HEK293T (cell line): ENCODE measurements around the gene BID.

Experiments used
- CTCF ChIA-PET: fragments of 350-600 bp; formaldehyde crosslinking; extraction: SDS; loops from one replicate; lab custom pipeline; 2021; ENCODE audit warnings: antibody characterized with exemption, inconsistent platforms; lab: Yijun Ruan, JAX
- POLR2A ChIA-PET: fragments of 350-600 bp; formaldehyde crosslinking; extraction: SDS; loops from one replicate; lab custom pipeline; 2020; ENCODE audit warnings: antibody characterized with exemption, inconsistent platforms; lab: Yijun Ruan, JAX
- DNase-seq: peaks from one replicate; pipeline ENCODE4 v3.0.0; 2012; ENCODE audit warnings: mixed read lengths; ENCODE audit errors: extremely low spot score
- ARNT ChIP-seq: fragments of 450-650 bp; IDR thresholded peaks from 2 replicates; pipeline ENCODE4 v1.6.1; 2017; ENCODE audit warnings: mild to moderate bottlenecking
- BHLHE40 ChIP-seq: fragments of 450-650 bp; IDR thresholded peaks from 2 replicates; pipeline ENCODE4 v1.6.1; 2016; ENCODE audit warnings: mild to moderate bottlenecking, moderate library complexity, borderline replicate concordance
- CTBP1 ChIP-seq: fragments of 450-650 bp; IDR thresholded peaks from 2 replicates; pipeline ENCODE4 v1.6.1; 2016; ENCODE audit warnings: borderline replicate concordance
- ELF4 ChIP-seq: fragments of 450-650 bp; IDR thresholded peaks from 2 replicates; pipeline ENCODE4 v1.6.1; 2017; ENCODE audit warnings: antibody characterized with exemption
- FOXA1 ChIP-seq: fragments of 450-650 bp; IDR thresholded peaks from 2 replicates; pipeline ENCODE4 v1.6.1; 2016; ENCODE audit warnings: mild to moderate bottlenecking
- FOXK2 ChIP-seq: fragments of 450-650 bp; IDR thresholded peaks from 2 replicates; pipeline ENCODE4 v1.6.1; 2016; ENCODE audit warnings: mild to moderate bottlenecking
- FOXM1 ChIP-seq: fragments of 450-650 bp; IDR thresholded peaks from 2 replicates; pipeline ENCODE4 v1.6.1; 2017; ENCODE audit warnings: mild to moderate bottlenecking, borderline replicate concordance
- HDGF ChIP-seq: fragments of 450-650 bp; IDR thresholded peaks from 2 replicates; pipeline ENCODE4 v1.6.1; 2017; ENCODE audit warnings: antibody characterized with exemption, borderline replicate concordance
- L3MBTL2 ChIP-seq: fragments of 450-650 bp; conservative IDR thresholded peaks from 2 replicates; pipeline ENCODE4 v1.6.1; 2016; ENCODE audit warnings: mild to moderate bottlenecking
- LEF1 ChIP-seq: fragments of 450-650 bp; IDR thresholded peaks from 2 replicates; pipeline ENCODE4 v1.6.1; 2017; ENCODE audit warnings: mild to moderate bottlenecking, borderline replicate concordance
- NFRKB ChIP-seq: fragments of 450-650 bp; IDR thresholded peaks from 2 replicates; pipeline ENCODE4 v1.6.1; 2016; ENCODE audit warnings: mild to moderate bottlenecking, moderate library complexity
- SP1 ChIP-seq: fragments of 450-650 bp; IDR thresholded peaks from 2 replicates; pipeline ENCODE4 v1.6.1; 2017
- SUZ12 ChIP-seq: fragments of 450-650 bp; IDR thresholded peaks from 2 replicates; pipeline ENCODE4 v1.6.1; 2016; ENCODE audit warnings: mild to moderate bottlenecking
- TARDBP ChIP-seq: fragments of 450-650 bp; IDR thresholded peaks from 2 replicates; pipeline ENCODE4 v1.6.1; 2016
- ZNF384 ChIP-seq: fragments of 450-650 bp; IDR thresholded peaks from 2 replicates; pipeline ENCODE4 v1.6.1; 2016
- TF ChIP-seq, protein P1 (sequence below): fragments of 450-650 bp; IDR thresholded peaks from 2 replicates; pipeline ENCODE4 v1.6.1; 2016

Gene BID

DNA sequence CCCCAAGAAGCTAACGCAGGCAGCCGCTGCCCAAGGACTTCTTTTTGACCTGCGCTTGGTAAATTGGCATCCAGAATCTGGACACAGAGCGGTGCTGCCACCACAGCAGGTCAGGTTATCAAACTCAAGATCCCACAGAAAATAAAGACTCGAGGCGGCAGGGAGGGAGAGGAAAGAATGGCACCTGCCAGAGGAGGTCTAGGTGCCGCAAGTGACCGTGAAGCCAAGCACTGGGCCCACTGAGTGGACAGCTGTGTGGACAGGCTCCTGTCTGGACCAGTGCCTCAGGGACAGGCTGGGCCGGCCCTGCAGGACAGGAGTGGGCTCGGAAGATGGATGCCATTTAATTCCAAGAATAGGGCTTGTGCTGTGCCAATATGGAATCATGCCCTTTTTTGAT, 27.4 kb downstream of the BID start:
- POLR2A ChIA-PET = no interaction called here

DNA sequence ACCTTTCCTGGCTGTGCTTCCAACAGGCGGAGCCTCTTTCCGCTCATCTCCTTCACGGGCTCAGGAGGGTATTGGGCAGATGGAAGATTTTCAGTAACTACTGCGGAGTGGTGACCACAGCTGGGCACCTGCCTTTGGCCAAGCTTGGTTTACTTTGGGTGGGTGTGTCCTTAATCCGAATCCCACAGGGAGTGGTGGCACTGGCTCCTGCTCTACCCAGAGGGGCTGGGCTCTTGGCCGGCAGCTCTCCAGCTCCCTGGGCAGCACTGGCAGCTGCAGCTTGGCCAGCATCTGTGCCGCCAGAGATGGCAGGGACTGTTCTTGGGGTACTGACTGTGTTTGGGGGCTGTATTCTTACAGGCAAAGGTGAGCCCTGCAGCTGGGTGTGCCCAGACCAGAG, 29.8 kb downstream of the BID start:
- TF ChIP-seq, protein P1, sequence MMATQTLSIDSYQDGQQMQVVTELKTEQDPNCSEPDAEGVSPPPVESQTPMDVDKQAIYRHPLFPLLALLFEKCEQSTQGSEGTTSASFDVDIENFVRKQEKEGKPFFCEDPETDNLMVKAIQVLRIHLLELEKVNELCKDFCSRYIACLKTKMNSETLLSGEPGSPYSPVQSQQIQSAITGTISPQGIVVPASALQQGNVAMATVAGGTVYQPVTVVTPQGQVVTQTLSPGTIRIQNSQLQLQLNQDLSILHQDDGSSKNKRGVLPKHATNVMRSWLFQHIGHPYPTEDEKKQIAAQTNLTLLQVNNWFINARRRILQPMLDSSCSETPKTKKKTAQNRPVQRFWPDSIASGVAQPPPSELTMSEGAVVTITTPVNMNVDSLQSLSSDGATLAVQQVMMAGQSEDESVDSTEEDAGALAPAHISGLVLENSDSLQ = no peak
- no peak for TF ChIP-seq SUZ12
- TF ChIP-seq ARNT = no peak
- TF ChIP-seq ZNF384 = no peak
- no peak for TF ChIP-seq NFRKB
- no peak for TF ChIP-seq CTBP1
- no peak for TF ChIP-seq FOXK2
- ChIA-PET POLR2A (interaction anchor here (1.3 kb wide), 1 partner anchor 41 kb away, joined by 6 read pairs; no protein-coding TSS in a partner anchor), CTCF (interaction anchor here (5.3 kb wide), 1 partner anchor 43 kb away, joined by 64 read pairs; no protein-coding TSS in a partner anchor)
- no peak for DNase-seq

More for the DNA sequence above, 27.4 kb downstream of the BID start:
- DNase-seq = no peak
- TF ChIP-seq CTBP1 = no peak
- no peak for TF ChIP-seq FOXM1
- no peak for TF ChIP-seq LEF1
- no peak for TF ChIP-seq FOXA1
- TF ChIP-seq ARNT = no peak
- TF ChIP-seq FOXK2 = no peak
- TF ChIP-seq SUZ12 = no peak
- TF ChIP-seq HDGF = no peak
- TF ChIP-seq SP1 = no peak
- TF ChIP-seq ZNF384 = no peak
- no peak for TF ChIP-seq NFRKB
- TF ChIP-seq, protein P1 = no peak
- CTCF ChIA-PET = no interaction called here

DNA sequence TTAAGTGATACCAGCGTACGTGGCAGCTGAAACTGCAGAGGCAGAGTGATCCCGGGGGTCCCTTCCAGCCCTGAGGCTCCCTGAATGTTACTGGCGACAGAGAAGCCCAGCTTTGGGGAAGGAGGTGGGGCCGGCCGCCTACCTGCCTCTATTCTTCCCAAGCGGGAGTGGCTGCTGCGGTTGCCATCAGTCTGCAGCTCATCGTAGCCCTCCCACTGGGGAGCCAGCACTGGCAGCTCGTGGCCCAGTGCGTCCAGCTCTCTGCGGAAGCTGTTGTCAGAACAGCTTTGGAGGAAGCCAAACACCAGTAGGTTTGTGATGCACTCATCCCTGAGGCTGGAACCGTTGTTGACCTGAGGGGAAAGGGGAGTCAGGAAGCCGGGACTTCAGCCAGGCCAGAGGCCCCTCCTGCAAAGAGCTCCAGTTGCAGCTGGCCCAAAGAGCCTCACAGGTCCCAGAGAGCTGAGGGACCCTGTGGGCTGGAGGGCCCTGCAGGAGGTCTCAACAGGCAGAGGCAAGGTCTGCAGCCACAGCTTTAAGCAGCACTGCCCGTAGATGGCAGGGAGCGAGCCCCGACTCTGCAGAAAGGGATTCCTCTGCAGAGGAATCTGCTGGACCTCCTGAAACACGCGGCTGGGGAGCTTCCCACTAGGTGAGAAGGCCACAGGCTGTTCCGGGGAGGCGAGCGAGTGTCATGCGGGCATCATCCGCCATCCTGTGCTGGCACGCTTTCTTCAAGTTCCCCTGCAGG, 30.4 kb downstream of the BID start:
- no peak for DNase-seq
- TF ChIP-seq LEF1 (no peak), TARDBP (no peak), ZNF384 (no peak), HDGF (no peak)
- POLR2A ChIA-PET = interaction anchor here (1.3 to 1.8 kb wide), 2 partner anchors 30 to 41 kb away, joined by 6 read pairs; partner anchors contain the start of gene BID

DNA sequence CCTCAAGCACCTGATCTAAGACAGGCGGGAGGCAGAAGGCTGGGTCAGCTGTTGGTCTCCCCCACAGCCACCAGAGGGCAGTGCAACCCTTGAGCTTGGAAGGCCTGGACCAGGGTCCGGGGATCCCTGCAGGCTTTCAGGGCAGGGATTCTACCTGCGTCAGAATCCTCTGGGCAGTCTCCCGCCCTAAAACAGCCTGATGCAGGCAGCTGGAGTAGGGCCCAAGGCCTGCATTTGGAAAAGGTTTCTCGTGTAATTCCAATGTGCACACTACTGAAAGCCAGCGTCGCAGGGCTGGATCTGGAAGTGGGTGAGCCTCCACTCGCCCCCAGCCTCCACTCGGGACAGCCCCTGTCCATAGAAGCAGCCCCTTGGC, 31.8 kb downstream of the BID start:
- CTCF ChIA-PET = interaction anchor here (0.5 to 5.3 kb wide), 10 partner anchors 8 to 334 kb away, joined by 3 to 64 read pairs (median 4); partner anchors contain the start of gene BID
- POLR2A ChIA-PET = interaction anchor here (1.3 to 1.8 kb wide), 4 partner anchors 31 to 334 kb away, joined by 4 to 6 read pairs (median 4); partner anchors contain the start of gene BID
- DNase-seq = peak; percentile 95

More for the DNA sequence above, 30.4 kb downstream of the BID start:
- CTCF ChIA-PET = interaction anchor here (3.3 to 5.3 kb wide), 2 partner anchors 43 to 332 kb away, joined by 19 to 64 read pairs; no protein-coding TSS in a partner anchor

DNA sequence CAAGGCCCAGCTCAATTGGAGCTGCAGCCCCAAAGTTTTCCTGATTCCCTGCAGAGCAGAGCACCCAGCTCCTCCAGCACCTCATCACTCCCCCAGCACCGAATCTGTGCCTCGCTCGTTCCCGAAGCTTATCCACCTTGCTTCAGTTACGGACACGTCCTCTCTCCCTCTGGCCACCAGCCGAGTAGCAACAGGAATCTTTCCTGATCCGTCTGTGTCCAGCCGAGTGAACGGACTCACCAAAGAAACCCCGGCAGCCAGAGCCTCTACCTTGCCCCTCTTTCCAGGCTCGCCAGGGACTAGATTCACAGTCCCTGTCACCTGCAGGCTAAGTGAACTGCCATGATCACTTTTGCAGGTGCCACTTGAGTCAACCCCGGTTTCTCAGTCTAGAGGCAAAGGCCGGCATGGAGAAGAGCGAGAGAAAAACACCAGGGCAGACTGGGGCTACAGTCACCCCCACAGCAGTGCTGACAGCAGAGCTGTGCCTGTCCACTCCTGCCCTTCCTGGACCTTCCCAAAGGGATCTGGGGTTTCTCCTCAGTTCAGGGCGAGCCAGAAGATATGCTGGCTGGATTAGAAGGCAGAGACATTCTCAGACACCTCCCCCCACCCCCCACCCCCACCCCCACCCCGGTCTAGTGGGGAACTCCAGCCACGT, 32.3 kb downstream of the BID start:
- no peak for DNase-seq
- CTCF ChIA-PET = interaction anchor here (0.5 to 5.3 kb wide), 9 partner anchors 8 to 334 kb away, joined by 3 to 64 read pairs (median 4); no protein-coding TSS in a partner anchor
- POLR2A ChIA-PET = interaction anchor here (1.3 to 1.8 kb wide), 5 partner anchors 12 to 334 kb away, joined by 3 to 6 read pairs (median 4); partner anchors contain the start of gene BID
- no peak for TF ChIP-seq FOXA1
- TF ChIP-seq ELF4 = no peak
- TF ChIP-seq LEF1 = no peak
- TF ChIP-seq, protein P1 = no peak
- no peak for TF ChIP-seq HDGF
- no peak for TF ChIP-seq SUZ12
- TF ChIP-seq L3MBTL2 = no peak
- TF ChIP-seq ARNT = no peak
- no peak for TF ChIP-seq ZNF384
- TF ChIP-seq BHLHE40 = no peak
- TF ChIP-seq NFRKB = no peak
- TF ChIP-seq FOXM1 = no peak
- no peak for TF ChIP-seq CTBP1
- no peak for TF ChIP-seq FOXK2
- no peak for TF ChIP-seq SP1
- TF ChIP-seq TARDBP = no peak

More for the DNA sequence above, 31.8 kb downstream of the BID start:
- TF ChIP-seq ELF4 (no peak), FOXM1 (no peak), BHLHE40 (no peak), FOXA1 (no peak), ZNF384 (no peak), NFRKB (no peak), HDGF (no peak), FOXK2 (no peak), ARNT (no peak), TARDBP (no peak), LEF1 (no peak), SUZ12 (no peak)
